ENCODE measurements around the gene OSBPL7.

The OSBPL7 gene

DNA sequence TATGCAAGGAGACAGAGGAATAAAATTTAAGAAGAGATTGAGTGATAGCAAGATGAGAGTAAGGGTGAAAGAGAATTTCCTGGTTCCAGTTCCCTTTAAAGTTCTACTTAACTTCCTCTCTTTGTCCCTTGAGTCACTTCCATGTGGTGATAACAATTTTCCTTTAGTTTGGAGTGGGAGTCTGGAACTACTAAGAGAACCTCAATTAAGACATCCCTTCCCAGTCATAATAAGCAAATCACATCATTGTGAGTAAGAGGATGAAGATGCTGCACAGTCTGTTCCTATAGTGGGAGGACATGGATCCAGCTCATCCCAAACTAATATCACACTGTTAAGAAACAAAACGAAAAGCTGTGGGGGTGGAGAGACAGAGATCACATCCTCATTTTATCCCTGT is 64.2 kb downstream of the OSBPL7 start:
- TF ChIP-seq ZBTB7A (IDR thresholded peaks at IDR 0.05; ENCODE audit: low read depth) (no peak), TEAD4 (IDR thresholded peaks at IDR 0.05) (no peak), YY1 (IDR thresholded peaks at IDR 0.05; ENCODE audit: low read depth) (no peak), CREB1 (IDR thresholded peaks at IDR 0.05; ENCODE audit: low read depth) (no peak), EP300 (IDR thresholded peaks at IDR 0.05; ENCODE audit: borderline replicate concordance) (no peak), NFIC (IDR thresholded peaks at IDR 0.05) (no peak), TCF12 (IDR thresholded peaks at IDR 0.05; ENCODE audit: low read depth) (no peak), EGR1 (IDR thresholded peaks at IDR 0.05) (no peak), FOXM1 (IDR thresholded peaks at IDR 0.05; ENCODE audit: borderline replicate concordance, low read depth) (no peak), CEBPB (IDR thresholded peaks at IDR 0.05) (no peak), TAF1 (IDR thresholded peaks at IDR 0.05; ENCODE audit: low read depth) (no peak)
- TF ChIP-seq, protein P1, sequence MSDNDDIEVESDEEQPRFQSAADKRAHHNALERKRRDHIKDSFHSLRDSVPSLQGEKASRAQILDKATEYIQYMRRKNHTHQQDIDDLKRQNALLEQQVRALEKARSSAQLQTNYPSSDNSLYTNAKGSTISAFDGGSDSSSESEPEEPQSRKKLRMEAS (IDR thresholded peaks at IDR 0.05), result no peak
- TF ChIP-seq, protein P2, sequence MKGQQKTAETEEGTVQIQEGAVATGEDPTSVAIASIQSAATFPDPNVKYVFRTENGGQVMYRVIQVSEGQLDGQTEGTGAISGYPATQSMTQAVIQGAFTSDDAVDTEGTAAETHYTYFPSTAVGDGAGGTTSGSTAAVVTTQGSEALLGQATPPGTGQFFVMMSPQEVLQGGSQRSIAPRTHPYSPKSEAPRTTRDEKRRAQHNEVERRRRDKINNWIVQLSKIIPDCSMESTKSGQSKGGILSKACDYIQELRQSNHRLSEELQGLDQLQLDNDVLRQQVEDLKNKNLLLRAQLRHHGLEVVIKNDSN (IDR thresholded peaks at IDR 0.05), result no peak

Data from Ishikawa (cell line).